ENCODE data around the gene SLC27A6. TPM values are rescaled to one million over a fixed set of nuclear protein-coding genes. Genes with fewer than 3 reads are reported as not detected.

SLC27A6 gene
- total RNA-seq, 4 donors from 2014 or later: 0.40 to 2.9 (median 0.88) TPM; not detected in 1

DNA sequence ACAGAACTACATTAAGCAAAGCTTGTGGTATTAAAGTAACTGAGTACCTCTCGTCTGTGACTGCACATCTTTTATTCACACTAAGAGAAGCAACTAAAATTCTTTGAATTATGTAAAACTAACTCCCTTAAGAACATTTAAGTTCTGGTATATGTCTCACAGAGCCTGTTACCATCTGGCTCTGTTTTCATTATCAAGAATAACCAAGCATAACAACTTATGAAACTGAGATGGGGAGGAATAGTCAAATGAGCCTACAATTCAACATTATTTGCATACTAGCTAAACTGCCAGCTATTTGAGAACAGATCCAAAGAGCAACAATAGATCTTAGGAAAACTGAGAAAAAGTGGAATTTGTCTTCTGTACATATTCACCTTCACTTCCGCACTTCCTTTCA lies 104.0 kb downstream of the SLC27A6 start:
- H3K36me3 ChIP-seq: no peaks in the 10 kb centered on the region
- 87 to 90% methylated on average over 2 of the region's 2 CpGs for WGBS, 2 donors
- TF ChIP-seq POLR2A (IDR thresholded peaks at IDR 0.05): no peak
- TF ChIP-seq, protein P1, sequence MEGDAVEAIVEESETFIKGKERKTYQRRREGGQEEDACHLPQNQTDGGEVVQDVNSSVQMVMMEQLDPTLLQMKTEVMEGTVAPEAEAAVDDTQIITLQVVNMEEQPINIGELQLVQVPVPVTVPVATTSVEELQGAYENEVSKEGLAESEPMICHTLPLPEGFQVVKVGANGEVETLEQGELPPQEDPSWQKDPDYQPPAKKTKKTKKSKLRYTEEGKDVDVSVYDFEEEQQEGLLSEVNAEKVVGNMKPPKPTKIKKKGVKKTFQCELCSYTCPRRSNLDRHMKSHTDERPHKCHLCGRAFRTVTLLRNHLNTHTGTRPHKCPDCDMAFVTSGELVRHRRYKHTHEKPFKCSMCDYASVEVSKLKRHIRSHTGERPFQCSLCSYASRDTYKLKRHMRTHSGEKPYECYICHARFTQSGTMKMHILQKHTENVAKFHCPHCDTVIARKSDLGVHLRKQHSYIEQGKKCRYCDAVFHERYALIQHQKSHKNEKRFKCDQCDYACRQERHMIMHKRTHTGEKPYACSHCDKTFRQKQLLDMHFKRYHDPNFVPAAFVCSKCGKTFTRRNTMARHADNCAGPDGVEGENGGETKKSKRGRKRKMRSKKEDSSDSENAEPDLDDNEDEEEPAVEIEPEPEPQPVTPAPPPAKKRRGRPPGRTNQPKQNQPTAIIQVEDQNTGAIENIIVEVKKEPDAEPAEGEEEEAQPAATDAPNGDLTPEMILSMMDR (IDR thresholded peaks at IDR 0.05): no peak
- DNase-seq: no peak
- H3K9me3 ChIP-seq: no peaks in the 10 kb centered on the region
- no peak overlapping the region for H3K4me3 ChIP-seq (replicated peaks in 1 of 3)
- no peak overlapping the region for H3K27ac ChIP-seq
- intact Hi-C loops (cut with DNase I): no loop called here
- no peaks in the 10 kb centered on the region for H3K4me1 ChIP-seq
- H3K27me3 ChIP-seq: no peaks in the 10 kb centered on the region

DNA sequence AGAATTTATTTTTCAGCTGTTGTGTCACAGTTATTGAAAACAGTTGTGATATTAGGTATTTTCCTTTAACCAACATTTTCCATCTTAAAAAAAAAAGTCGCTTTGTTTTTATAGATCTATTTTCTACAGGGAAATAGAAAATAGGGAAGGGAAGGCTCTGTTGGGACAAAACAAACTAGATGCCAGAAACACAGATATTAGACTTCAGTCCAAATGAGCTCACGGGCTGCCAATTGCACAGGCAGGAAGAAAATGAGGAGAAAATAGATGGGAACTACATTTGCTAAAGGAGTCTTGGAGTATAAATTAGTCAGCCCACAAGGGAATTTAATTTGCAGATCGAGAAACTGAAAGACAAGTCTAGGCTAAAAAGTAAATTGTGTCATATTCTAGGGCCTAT lies 107.8 kb downstream of the SLC27A6 start:
- Histone ChIP-seq H3K9me3 (no peaks in the 10 kb centered on the region), H3K4me3 (replicated peaks in 1 of 3) (no peak overlapping the region), H3K4me1 (no peaks in the 10 kb centered on the region), H3K27ac (no peak overlapping the region), H3K27me3 (no peaks in the 10 kb centered on the region), H3K36me3 (no peaks in the 10 kb centered on the region)
- intact Hi-C loops (cut with DNase I): no loop called here
- WGBS, 2 donors: 75 to 79% methylated on average over 3 of the region's 3 CpGs
- TF ChIP-seq POLR2A (IDR thresholded peaks at IDR 0.05): no peak
- TF ChIP-seq, protein P1 (IDR thresholded peaks at IDR 0.05): no peak
- no peak for DNase-seq

DNA sequence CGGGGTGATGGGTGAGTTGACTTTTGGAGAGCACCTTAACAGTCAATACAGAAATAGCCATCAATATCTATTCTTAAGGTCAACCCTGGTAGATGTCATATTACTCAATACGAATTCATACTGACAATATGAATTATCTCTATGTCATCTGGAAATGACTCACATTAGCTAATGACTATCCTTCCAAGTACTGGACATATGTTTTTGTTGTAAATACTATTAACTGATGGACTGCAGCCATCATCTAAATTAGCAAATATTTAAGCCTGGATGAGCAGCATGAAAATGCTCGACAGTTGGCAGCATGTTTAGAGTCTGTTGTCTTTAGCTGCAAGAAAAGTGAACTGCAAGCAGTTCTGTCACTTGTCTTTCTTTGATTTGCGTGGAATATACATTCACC lies 109.6 kb downstream of the SLC27A6 start:
- H3K4me1 ChIP-seq: no peaks in the 10 kb centered on the region
- no peak overlapping the region for H3K27ac ChIP-seq
- H3K9me3 ChIP-seq: no peaks in the 10 kb centered on the region
- TF ChIP-seq, protein P1 (IDR thresholded peaks at IDR 0.05): no peak
- no peak for TF ChIP-seq POLR2A (IDR thresholded peaks at IDR 0.05)
- DNase-seq: no peak
- intact Hi-C loops (cut with DNase I): no loop called here
- no peak overlapping the region for H3K4me3 ChIP-seq (replicated peaks in 1 of 3)
- 67 to 73% methylated on average over 4 of the region's 4 CpGs for WGBS, 2 donors
- H3K27me3 ChIP-seq: no peaks in the 10 kb centered on the region
- no peaks in the 10 kb centered on the region for H3K36me3 ChIP-seq

DNA sequence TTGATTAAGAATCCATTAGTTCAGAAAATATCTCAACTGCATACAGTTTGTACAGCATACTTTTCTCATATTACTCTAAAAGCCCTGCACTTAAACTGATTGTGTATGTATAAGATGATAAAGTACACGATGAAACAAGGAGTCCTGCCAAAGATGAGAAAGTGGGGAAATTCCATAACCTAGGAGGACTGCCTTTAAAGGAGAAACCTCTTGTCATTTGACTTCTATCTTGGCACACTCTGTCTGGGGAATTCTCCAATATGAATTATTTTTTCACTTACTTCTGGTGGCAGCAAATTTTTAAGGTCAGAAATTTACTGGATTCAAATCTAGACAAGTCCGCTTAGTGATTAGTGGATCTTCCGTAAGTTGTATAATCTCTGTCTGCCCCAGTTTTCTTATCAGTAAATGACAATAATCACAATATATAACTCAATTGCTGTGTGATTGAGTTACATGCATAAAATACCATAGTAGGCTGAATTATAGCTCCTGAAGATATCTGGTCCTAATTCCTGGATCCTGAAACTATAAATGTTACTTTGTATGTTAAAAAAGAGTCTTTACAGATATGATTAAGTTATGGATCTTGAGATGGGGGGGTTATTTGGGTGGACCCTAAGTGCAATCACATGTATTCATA lies 112.3 kb downstream of the SLC27A6 start:
- Histone ChIP-seq H3K27me3 (no peaks in the 10 kb centered on the region), H3K9me3 (no peaks in the 10 kb centered on the region), H3K4me1 (no peaks in the 10 kb centered on the region), H3K27ac (no peak overlapping the region), H3K4me3 (replicated peaks in 1 of 3) (no peak overlapping the region), H3K36me3 (no peaks in the 10 kb centered on the region)
- WGBS, 2 donors: 68 to 70% methylated on average over 3 of the region's 3 CpGs
- no peak for DNase-seq
- intact Hi-C loops (cut with DNase I): no loop called here
- TF ChIP-seq, protein P1 (IDR thresholded peaks at IDR 0.05): no peak
- no peak for TF ChIP-seq POLR2A (IDR thresholded peaks at IDR 0.05)

DNA sequence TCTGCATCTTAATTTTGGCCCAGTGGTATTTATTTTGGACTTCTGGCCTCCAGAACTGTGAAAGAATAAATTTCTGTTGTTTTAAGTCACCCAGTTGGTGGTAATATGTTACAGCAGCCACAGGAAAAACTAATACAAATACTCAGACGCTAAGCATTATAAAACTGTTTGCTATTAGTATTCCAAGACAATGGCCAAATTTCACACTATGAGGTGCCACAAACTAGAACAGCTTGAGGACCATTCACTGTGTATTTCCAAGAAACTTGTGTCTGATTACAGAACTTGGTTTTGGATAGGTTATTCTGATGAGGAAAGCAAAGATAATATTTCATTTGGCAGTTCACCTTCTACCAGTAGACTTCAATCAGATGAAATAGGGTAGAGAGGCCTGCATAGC lies 113.0 kb downstream of the SLC27A6 start:
- Histone ChIP-seq H3K27me3 (no peaks in the 10 kb centered on the region), H3K36me3 (no peaks in the 10 kb centered on the region), H3K4me1 (no peaks in the 10 kb centered on the region), H3K27ac (no peak overlapping the region), H3K9me3 (no peaks in the 10 kb centered on the region), H3K4me3 (replicated peaks in 1 of 3) (no peak overlapping the region)
- WGBS, 2 donors: 57 to 65% methylated on average over 1 of the region's 1 CpG
- no peak for TF ChIP-seq POLR2A (IDR thresholded peaks at IDR 0.05)
- TF ChIP-seq, protein P1 (IDR thresholded peaks at IDR 0.05): no peak
- DNase-seq: no peak
- intact Hi-C loops (cut with DNase I): no loop called here

Measured in thyroid gland (tissue), 4 donors.